NCI-H2171 treated with DMSO at 0.1 percent for 48 hours (cell line): ENCODE data around the gene AXDND1.
"Not testable (repeated sequence)": the region's sequence is repeated elsewhere in the genome, so short reads cannot be mapped to it uniquely, and the experiment has no call there.

Experiments used
- DNase-seq: peaks from one replicate; lab custom pipeline; 2025; lab: John Stamatoyannopoulos, UW

The AXDND1 gene, protein sequence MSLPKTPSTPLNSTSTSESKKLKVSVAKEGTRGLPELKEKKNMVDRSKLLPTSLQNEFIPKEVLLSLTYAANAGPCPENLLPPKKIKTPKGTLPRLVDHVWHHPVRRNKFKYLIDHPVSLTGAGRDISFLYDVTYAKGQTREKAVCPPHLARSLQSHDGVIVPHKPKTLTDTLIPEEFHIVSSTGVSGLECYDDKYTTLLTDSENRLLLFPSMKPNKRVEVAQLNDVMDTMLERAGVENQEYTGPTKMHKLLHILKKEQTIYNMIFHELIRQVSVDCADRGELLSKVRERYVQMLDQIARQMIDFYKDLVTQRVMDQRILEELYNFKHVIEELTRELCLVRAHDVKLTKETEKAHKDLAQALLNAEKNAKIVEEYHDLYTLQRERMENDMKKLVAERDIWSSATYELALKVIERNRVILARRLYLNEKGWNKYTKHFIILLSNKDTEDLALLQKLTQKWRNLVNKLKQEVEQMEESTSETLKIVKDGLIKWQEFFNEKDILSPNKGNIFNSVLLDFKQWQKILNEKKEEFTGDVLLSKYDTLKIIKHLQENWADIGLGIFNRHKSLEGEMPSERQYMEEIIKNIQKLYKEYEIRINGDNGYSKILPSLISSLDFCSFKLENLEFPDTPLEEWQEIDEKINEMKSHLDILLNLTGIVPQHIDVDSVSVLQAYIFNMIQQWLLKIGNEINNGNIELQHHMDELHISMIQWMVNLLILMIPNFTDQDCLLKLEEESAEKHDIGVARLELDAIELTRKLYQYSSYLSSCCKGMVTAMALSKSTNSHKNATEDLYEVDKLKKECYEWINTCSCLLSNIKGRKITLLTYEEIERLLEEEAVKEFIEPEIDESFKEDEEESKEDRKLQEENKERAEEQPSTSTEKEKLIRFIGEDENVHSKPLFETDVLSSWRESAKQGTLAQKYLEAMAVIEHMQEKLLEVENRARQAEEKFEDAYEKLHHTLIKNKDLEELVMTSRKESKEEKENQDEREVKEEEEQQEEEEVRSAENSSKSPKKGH

DNA sequence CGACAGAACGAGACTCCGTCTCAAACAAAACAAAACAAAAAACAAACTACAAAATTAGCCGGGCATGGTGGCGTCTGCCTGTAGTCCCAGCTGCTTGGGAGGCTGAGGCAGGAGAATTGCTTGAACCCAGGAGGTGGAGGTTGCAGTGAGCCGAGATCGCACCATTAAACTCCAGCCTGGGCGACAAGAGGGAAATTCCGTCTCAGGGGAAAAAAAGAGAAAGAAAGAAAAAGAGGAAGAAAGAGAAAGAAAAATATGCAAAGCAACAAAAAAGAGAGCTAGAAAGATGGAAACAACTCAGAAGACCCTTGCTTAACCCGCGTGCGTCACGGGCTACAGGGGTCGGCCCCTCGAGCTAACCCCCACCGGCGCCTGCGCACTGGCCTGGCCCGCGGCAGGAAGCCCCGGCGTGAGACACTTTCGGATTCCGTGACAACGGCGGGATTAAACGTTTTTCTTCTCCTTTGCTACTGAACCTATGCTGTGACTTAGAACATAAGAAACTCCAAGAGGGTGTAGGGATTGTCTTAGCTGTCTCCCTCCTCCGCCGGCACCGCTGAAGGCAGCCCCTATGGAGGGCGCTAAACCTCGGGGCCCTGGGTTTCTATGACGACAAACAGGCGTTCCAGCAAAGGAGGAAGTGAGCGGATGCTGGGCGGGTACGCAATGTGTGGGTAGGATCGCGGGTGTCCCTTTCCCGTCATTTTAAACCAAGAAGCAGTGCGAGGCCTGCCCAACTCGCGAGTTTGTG, at the start of gene AXDND1:
Gene AXDND1, plus strand, starts transcription at position 630 of the 751 bp plus-strand sequence. CDS start 539 bp downstream, outside the sequence.
- DNase-seq, result peak; percentile 87

- no peak for DNase-seq
Observed at GRCh38 chr1:179318491-179318890, 47.3 kb upstream of the AXDND1 start.

DNA sequence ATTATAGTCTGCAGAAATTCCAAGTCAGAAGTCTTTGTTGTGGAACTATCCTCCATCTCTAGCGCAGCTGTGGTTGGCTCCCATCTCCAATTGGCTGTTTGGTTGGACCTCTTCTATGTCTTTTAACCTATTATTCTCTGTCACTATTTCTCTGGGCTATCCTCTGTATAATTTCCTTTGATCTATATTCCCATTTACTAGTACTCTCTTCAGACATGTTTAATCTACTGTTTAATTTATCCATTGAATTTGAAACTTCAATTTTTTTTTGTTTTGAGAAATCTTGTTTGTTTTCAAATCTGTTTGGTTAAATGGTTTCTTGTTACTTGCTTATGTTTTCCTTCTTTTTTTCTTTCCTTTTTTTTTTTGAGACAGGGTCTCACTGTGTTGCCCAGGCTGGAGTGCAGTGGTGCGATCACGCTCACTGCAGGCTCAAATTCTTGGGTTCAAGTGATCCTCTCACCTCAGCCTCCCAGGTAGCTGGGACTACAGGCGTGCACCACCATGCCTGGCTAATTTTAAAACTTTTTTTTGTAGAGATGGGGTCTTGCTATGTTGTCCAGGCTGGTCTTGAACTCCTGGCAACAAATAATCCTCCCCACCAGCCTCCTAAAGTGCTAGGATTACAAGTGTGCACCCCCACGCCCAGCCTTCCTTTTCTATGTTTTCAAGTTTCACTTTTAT, 44.1 kb upstream of the AXDND1 start:
- DNase-seq, result no peak

- DNase-seq, result no peak
Observed at GRCh38 chr1:179322557-179322956, 43.2 kb upstream of the AXDND1 start.

GRCh38 chr1:179323436-179323835, 42.3 kb upstream of the AXDND1 start:
- no peak for DNase-seq

DNA sequence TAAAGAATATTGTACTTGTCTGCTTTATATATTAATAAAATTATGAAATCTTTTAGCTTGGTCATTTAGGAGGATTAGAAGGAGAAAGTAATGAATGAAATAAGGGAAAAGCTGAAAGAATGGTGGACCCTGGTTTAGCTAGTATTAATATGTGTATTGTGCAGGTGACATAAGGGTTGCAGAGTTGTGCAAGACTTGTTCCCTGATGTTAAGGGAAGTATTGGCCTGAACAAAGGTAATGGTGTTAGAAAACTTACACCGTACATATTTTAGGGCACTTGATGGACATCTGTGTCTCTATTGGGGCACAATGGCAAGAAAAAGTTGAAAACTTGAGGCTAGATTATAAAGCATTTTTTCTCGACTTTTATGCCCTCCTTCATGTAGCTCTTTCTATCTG, 39.9 kb upstream of the AXDND1 start:
- no peak for DNase-seq

DNA sequence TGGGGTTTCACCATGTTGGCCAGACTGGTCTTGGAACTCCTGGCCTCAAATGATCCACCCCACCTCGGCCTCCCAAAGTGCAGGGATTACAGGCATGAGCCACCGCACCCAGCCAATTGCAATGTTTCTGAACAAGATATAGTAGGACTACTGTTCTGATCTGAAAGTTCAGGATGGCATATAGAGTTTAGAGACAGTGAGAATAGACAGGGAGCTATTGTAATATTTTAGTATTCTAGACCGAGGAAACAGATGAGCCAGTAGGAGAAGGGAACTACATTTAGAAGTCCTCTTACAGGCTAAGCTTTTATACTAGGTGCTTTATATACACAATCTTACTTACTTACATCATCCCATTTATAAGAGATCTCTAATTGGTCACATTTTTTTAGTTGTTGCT, 39.0 kb upstream of the AXDND1 start:
- DNase-seq, result no peak

DNA sequence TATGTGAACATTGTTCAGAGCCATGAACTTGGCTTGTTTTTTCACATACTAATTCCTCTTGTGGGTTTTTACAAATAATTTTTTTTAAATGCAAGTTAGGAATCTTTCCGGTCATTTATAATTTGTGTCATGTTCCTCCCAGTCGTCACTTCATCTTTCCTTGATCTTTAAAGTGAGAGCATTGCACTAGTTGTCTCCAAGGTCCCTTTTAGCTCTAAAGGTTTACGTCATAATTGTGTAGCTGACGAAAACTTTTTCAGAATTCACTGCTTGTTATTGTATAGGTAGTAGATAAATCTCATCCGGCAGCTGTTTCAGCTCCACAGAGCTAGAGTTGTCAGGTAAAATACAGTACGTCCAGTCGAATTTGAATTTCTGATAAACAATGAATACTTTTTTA, 38.6 kb upstream of the AXDND1 start:
- no peak for DNase-seq

- DNase-seq, result no peak
Observed at GRCh38 chr1:179327679-179328078, 38.1 kb upstream of the AXDND1 start.

GRCh38 chr1:179329862-179330261, 35.9 kb upstream of the AXDND1 start:
- no peak for DNase-seq

GRCh38 chr1:179334440-179334839, 31.3 kb upstream of the AXDND1 start:
- DNase-seq, result no peak

- no peak for DNase-seq
Observed at GRCh38 chr1:179337288-179337687, 28.5 kb upstream of the AXDND1 start.

DNA sequence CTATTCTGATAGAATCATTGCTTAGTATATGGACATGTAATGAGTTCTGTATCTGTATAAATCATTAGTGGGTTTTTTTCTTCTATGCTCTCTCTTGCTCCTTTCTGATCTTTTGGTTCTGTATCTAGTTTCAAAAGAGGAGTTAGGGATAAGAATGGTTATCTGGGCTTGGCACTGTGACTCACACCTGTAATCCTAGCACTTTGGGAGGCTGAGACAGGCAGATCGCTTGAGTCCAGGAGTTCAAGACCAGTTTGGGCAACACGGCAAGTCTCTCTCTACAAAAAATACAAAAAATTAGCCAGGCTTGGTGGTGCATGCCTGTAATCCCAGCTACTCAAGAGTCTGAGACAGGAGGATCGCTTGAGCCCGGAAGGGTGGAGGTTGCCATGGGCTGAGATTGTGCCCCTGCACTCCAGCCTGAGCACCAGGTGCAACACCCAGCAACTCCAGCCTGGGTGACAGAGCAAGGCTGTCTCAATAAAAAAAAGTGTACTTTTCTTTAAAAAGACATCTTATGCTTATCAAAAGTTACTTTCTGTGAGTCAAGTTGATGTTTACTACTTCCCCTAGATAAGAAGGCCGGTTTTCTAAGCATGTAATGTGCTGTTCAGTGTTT, 27.7 kb upstream of the AXDND1 start:
- DNase-seq, result no peak

- no peak for DNase-seq
Observed at GRCh38 chr1:179340918-179341317, 24.9 kb upstream of the AXDND1 start.

DNA sequence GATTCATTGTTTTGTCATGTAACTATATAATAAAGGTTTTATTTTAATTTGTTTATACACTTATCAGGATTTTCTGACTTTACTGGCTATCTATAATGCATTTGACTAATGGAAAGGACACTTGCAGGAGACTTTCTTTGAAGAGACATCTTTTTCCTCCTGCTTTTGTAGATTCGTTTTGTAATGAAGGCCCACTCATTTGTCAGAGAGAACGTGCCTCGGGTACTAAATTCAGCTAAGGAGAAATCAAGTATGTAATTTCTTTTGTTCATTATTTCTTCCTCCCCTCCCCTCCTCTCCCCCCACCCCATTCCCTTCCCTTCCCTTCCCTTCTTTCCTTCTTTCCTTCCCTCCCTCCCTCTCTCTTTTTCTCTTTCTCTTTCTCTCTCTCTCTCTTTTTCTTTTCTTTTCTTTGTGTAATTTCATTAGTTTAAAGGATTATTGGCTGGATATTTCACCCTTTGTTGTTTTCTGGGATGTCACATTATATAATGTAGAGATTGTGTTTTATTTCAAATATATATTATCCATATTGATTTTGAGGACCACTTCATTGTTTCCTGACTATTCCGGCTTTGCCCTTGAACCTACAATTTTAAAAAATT, 23.7 kb upstream of the AXDND1 start:
- DNase-seq, result no peak

DNA sequence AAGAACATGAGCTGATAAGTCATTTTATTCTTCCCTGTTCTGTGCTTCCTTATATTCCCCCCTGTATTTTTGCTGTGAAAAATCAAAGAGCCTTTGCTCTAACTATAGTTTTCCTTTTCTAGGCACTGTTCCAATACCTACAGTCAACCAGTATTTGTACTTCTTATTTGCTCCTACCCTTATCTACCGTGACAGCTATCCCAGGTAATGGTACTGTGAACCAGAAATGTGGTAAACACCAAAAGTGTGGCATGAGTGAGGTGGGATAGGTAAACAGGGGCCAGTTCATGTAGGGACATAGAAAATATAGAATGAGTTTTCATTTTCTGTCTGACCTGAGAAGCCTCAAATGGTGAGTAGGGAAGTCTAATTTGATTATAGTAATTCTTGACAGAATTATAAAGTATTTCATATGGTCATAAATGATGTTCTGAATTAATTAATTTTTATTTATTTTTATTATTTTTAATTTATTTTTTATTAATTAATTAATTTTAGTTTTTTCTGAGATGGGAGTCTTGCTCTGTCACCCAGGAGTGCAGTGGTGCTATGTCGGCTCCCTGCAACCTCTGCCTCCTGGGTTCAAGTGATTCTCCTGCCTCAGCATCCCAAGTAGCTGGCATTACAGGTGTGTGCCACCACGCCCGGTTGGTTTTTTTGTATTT, 22.9 kb upstream of the AXDND1 start:
- DNase-seq, result no peak

DNA sequence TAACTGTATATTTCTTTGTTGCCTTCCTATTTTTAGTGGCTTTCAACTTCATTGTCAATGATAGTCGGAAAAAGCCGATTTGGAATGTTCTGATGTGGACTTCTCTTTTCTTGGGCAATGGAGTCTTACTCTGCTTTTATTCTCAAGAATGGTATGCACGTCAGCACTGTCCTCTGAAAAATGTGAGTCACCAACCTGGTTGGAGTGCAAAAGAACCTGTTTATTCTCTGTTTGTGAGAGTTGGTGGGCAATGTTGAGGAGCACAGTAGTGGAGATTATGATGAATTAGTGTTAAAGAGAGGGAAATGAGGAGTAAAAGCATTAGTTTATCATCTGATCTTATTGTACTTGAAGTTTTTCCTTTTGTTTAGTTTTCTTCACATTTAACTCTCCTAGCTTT, 14.5 kb upstream of the AXDND1 start:
- DNase-seq, result no peak

DNA sequence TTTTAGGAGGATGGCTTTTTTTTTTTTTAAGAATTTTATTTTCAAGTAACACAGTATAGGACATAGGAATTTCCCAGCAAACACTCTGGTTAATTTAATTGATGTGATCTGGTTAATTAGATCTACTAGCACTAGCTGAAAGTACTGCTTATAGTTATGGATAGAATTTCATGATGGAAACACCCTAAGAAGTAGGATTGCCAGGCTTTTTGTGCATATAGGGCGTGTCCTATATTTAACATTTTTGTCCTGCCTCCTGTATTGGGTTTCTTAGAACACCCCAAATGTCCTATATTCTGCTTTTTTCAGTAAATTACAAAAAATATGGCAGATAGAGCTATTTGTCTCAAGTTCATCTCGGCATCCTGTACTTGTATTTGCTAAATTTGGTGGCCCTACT, 13.5 kb upstream of the AXDND1 start:
- no peak for DNase-seq

DNA sequence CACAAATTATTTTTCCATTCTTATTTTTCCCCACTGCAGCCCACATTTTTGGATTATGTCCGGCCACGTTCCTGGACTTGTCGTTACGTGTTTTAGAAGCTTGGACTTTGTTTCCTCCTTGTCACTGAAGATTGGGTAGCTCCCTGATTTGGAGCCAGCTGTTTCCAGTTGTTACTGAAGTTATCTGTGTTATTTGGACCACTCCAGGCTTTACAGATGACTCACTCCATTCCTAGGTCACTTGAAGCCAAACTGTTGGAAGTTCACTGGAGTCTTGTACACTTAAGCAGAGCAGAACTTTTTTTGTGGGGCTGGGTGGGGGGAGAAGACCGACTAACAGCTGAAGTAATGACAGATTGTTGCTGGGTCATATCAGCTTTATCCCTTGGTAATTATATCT, 12.2 kb upstream of the AXDND1 start:
- DNase-seq, result no peak

DNA sequence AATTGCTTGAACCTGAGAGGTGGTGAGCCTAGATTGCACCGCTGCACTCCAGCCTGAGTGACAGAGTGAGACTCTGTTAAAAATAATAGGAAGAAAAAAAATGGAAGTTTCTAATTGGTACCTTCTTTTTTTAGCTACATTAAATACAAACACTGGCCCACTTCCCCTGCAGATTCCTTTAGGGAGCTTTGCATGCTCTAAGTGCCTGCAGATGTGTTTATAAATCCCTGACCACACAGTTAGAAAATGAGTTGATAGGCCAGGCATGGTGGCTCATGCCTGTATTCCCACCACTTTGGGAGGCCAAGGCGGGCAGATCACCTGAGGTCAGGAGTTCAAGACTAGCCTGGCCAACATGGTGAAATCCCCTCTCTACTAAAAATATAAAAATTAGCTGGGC, 4.1 kb upstream of the AXDND1 start:
- DNase-seq, result not testable (repeated sequence)
